Caco-2 (cell line): ENCODE results near the gene MACROD2. TPM values are rescaled to one million over a fixed set of nuclear protein-coding genes. Genes with fewer than 3 reads are reported as not detected.
A peak's percentile ranks its signal among the peaks of the same experiment; 100 is the strongest.

Experiments used
- BruUV-seq: library from RNA; stranded (reverse); fragments of 400-500 nt; replicated peaks from 2 replicates; lab custom pipeline; 2021; lab: Mats Ljungman, UMichigan
- CTCF ChIA-PET: fragments of 300-600 bp; sonication (Branson Sonifier 250); formaldehyde crosslinking; loops from one replicate; lab custom pipeline; 2022; ENCODE audit warnings: antibody characterized with exemption; lab: Charles Lee
- POLR2A ChIA-PET: fragments of 300-600 bp; sonication (Branson Sonifier 250); formaldehyde crosslinking; loops from one replicate; lab custom pipeline; 2022; ENCODE audit warnings: antibody characterized with exemption; lab: Charles Lee
- DNase-seq, 2 experiments: peaks; one replicate each; pipeline versions ENCODE4 v3.0.0 to v3.0.0-alpha.2; 2020 to 2022
- H3K27me3 ChIP-seq: replicated peaks from 2 replicates; pipeline ENCODE4 v1.6.0; 2011; ENCODE audit warnings: low read length; ENCODE audit not compliant: control insufficient read depth, insufficient read depth
- H3K36me3 ChIP-seq: 2 replicates; pipeline ENCODE4 v1.5.1; 2011; ENCODE audit warnings: low read length; ENCODE audit not compliant: control insufficient read depth, insufficient read depth
- H3K4me1 ChIP-seq: fragments of 250-450 bp; sonication (Bioruptor Pico); 2 replicates; pipeline ENCODE4 v1.5.1; 2020; ENCODE audit warnings: mild to moderate bottlenecking
- H3K4me3 ChIP-seq: 2 replicates; pipeline ENCODE4 v1.5.1; 2011; ENCODE audit warnings: low read depth, mild to moderate bottlenecking, control low read depth, low read length
- H3K9me3 ChIP-seq: fragments of 250-450 bp; sonication (Bioruptor Pico); 2 replicates; pipeline ENCODE4 v1.5.1; 2020; ENCODE audit warnings: mild to moderate bottlenecking, moderate library complexity
- H3K27ac Mint-ChIP-seq: one replicate; pipeline ENCODE4 v1.8.0; 2022; ENCODE audit warnings: mixed read lengths; ENCODE audit not compliant: unreplicated experiment
- H3K27me3 Mint-ChIP-seq: one replicate; pipeline ENCODE4 v1.8.0; 2022; ENCODE audit warnings: mixed read lengths; ENCODE audit not compliant: insufficient read depth, unreplicated experiment
- H3K36me3 Mint-ChIP-seq: one replicate; pipeline ENCODE4 v1.8.0; 2022; ENCODE audit warnings: mild to moderate bottlenecking, mixed read lengths; ENCODE audit not compliant: insufficient read depth, unreplicated experiment
- H3K4me1 Mint-ChIP-seq: one replicate; pipeline ENCODE4 v1.8.0; 2022; ENCODE audit warnings: low read depth, mixed read lengths; ENCODE audit not compliant: unreplicated experiment
- H3K4me3 Mint-ChIP-seq: one replicate; pipeline ENCODE4 v1.8.0; 2022; ENCODE audit warnings: mild to moderate bottlenecking, moderate library complexity, mixed read lengths; ENCODE audit not compliant: unreplicated experiment
- H3K9me3 Mint-ChIP-seq: one replicate; pipeline ENCODE4 v1.8.0; 2022; ENCODE audit warnings: mixed read lengths; ENCODE audit not compliant: unreplicated experiment
- intact Hi-C: fragments of 100-400 bp; cut with micrococcal nuclease; formaldehyde crosslinking; loops from one replicate; pipeline ENCODE4 v1.10.0; 2022; ENCODE audit not compliant: unreplicated experiment
- total RNA-seq: library from RNA; stranded (reverse); gene quantifications from 2 replicates; pipeline ENCODE4 v1.2.3, GENCODE V29; 2022
- TF ChIP-seq, protein P1 (sequence below), 2 experiments: fragments of 200-600 bp in 1 of 2; IDR thresholded peaks; 1 replicate in 1 of 2; 2 replicates in 1 of 2; pipeline versions ENCODE4 v1.5.1 to v1.8.0; 2011 to 2022; ENCODE audit warnings: antibody characterized with exemption in 1 of 2, control low read depth in 1 of 2, inconsistent platforms in 1 of 2, low read depth in 1 of 2, low read length in 1 of 2, mild to moderate bottlenecking in 1 of 2, moderate library complexity in 1 of 2; ENCODE audit not compliant: insufficient read depth in 1 of 2, severe bottlenecking in 1 of 2, unreplicated experiment in 1 of 2

MACROD2 gene
- total RNA-seq, 1 experiment from 2014 or later, result 6.4 TPM

GRCh38 chr20:14142964-14143627 lies 147.8 kb downstream of the MACROD2 start:
- TF ChIP-seq, protein P1, sequence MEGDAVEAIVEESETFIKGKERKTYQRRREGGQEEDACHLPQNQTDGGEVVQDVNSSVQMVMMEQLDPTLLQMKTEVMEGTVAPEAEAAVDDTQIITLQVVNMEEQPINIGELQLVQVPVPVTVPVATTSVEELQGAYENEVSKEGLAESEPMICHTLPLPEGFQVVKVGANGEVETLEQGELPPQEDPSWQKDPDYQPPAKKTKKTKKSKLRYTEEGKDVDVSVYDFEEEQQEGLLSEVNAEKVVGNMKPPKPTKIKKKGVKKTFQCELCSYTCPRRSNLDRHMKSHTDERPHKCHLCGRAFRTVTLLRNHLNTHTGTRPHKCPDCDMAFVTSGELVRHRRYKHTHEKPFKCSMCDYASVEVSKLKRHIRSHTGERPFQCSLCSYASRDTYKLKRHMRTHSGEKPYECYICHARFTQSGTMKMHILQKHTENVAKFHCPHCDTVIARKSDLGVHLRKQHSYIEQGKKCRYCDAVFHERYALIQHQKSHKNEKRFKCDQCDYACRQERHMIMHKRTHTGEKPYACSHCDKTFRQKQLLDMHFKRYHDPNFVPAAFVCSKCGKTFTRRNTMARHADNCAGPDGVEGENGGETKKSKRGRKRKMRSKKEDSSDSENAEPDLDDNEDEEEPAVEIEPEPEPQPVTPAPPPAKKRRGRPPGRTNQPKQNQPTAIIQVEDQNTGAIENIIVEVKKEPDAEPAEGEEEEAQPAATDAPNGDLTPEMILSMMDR (IDR thresholded peaks at IDR 0.05; ENCODE audit: insufficient read depth in 1 of 2, low read depth in 1 of 2, low read length in 1 of 2, severe bottlenecking in 1 of 2, unreplicated experiment in 1 of 2), result no peak
- H3K4me1 ChIP-seq, result peaks cover 32% of the 10 kb centered on the region
- intact Hi-C loops, result loop anchor here (1.0 to 5.0 kb wide), 9 partner anchors 51 to 1760 kb away; partner anchors contain the start of gene FLRT3
- H3K27me3 ChIP-seq, result no peaks in the 10 kb centered on the region
- no TSS peak for BruUV-seq
- Mint-ChIP-seq H3K4me1 (no peaks in the 10 kb centered on the region), H3K9me3 (no peaks in the 10 kb centered on the region), H3K27me3 (no peaks in the 10 kb centered on the region), H3K4me3 (no peak overlapping the region), H3K27ac (no peak overlapping the region), H3K36me3 (no peaks in the 10 kb centered on the region)
- DNase-seq, result peak; percentile 53 to 76
- ChIA-PET CTCF (interaction anchor here (0.6 to 3.6 kb wide), 6 partner anchors 50 to 677 kb away, joined by 3 to 21 read pairs (median 8); partner anchors contain the start of gene FLRT3), POLR2A (interaction anchor here (1.2 kb wide), 1 partner anchor 194 kb away, joined by 9 read pairs; the partner anchor contains the start of gene FLRT3)
- H3K4me3 ChIP-seq, result no peak overlapping the region
- no peaks in the 10 kb centered on the region for H3K9me3 ChIP-seq
- no peaks in the 10 kb centered on the region for H3K36me3 ChIP-seq

- H3K27me3 Mint-ChIP-seq, result no peaks in the 10 kb centered on the region
- no peaks in the 10 kb centered on the region for H3K4me1 Mint-ChIP-seq
- no peak for DNase-seq
- ChIA-PET CTCF (no interaction called here), POLR2A (no interaction called here)
- Histone ChIP-seq H3K4me3 (no peak overlapping the region), H3K27me3 (no peaks in the 10 kb centered on the region), H3K4me1 (peaks cover 21% of the 10 kb centered on the region), H3K36me3 (no peaks in the 10 kb centered on the region), H3K9me3 (no peaks in the 10 kb centered on the region)
- BruUV-seq, result no TSS peak
- no peaks in the 10 kb centered on the region for H3K36me3 Mint-ChIP-seq
- no peak overlapping the region for H3K27ac Mint-ChIP-seq
- no peak overlapping the region for H3K4me3 Mint-ChIP-seq
- H3K9me3 Mint-ChIP-seq, result no peaks in the 10 kb centered on the region
- intact Hi-C loops, result no loop called here
- TF ChIP-seq, protein P1 (IDR thresholded peaks at IDR 0.05; ENCODE audit: insufficient read depth in 1 of 2, low read depth in 1 of 2, low read length in 1 of 2, severe bottlenecking in 1 of 2, unreplicated experiment in 1 of 2), result no peak
Observed at GRCh38 chr20:14148042-14148441, 152.7 kb downstream of the MACROD2 start.

- ChIA-PET CTCF (no interaction called here), POLR2A (no interaction called here)
- Mint-ChIP-seq H3K9me3 (peaks cover 5% of the 10 kb centered on the region), H3K27me3 (no peaks in the 10 kb centered on the region), H3K27ac (no peak overlapping the region), H3K4me3 (no peak overlapping the region), H3K36me3 (no peaks in the 10 kb centered on the region), H3K4me1 (no peaks in the 10 kb centered on the region)
- peaks cover 11% of the 10 kb centered on the region; the same call in 1 of the 2 replicates for H3K9me3 ChIP-seq
- no peaks in the 10 kb centered on the region for H3K27me3 ChIP-seq
- no TSS peak for BruUV-seq
- intact Hi-C loops, result no loop called here
- no peak overlapping the region for H3K4me3 ChIP-seq
- peaks cover 4% of the 10 kb centered on the region; the same call in 1 of the 2 replicates for H3K4me1 ChIP-seq
- no peaks in the 10 kb centered on the region for H3K36me3 ChIP-seq
- TF ChIP-seq, protein P1 (IDR thresholded peaks at IDR 0.05; ENCODE audit: insufficient read depth in 1 of 2, low read depth in 1 of 2, low read length in 1 of 2, severe bottlenecking in 1 of 2, unreplicated experiment in 1 of 2), result no peak
- DNase-seq, result no peak
Observed at GRCh38 chr20:14155361-14155760, 160.0 kb downstream of the MACROD2 start.
